ENCODE results near the gene LILRB5. TPM values are rescaled to one million over a fixed set of nuclear protein-coding genes. Genes with fewer than 3 reads are reported as not detected.
A peak's percentile ranks its signal among the peaks of the same experiment; 100 is the strongest.
"Not testable (repeated sequence)": the region's sequence is repeated elsewhere in the genome, so short reads cannot be mapped to it uniquely, and the experiment has no call there.

The LILRB5 gene
- total RNA-seq, 1 experiment from 2014 or later, result 0.07 TPM

- TF ChIP-seq PREB (CRISPR knock-in tag; IDR thresholded peaks at IDR 0.05; ENCODE audit: borderline replicate concordance), result no peak
Observed at GRCh38 chr19:54279406-54279962, 22.4 kb upstream of the LILRB5 start (continued).

GRCh38 chr19:54278571-54279195, 21.6 kb upstream of the LILRB5 start:
- H3K4me3 Mint-ChIP-seq; DNase-seq (ENCODE audit: low spot score); ATAC-seq; H3K36me3 Mint-ChIP-seq; H3K4me1 Mint-ChIP-seq; H3K9me3 Mint-ChIP-seq; H3K27ac Mint-ChIP-seq: not testable (repeated sequence)
- CTCF ChIA-PET, result interaction anchor here (3.0 kb wide), 1 partner anchor 12 kb away, joined by 17 read pairs; no protein-coding TSS in a partner anchor
- POLR2A ChIA-PET, result interaction anchor here (1.0 kb wide), 1 partner anchor 89 kb away, joined by 3 read pairs; the partner anchor contains the start of gene MBOAT7
- peaks cover 11% of the 10 kb centered on the region for H3K27me3 Mint-ChIP-seq (ENCODE audit: low read depth)

GRCh38 chr19:54278056-54278455, 21.0 kb upstream of the LILRB5 start:
- H3K27me3 Mint-ChIP-seq (ENCODE audit: low read depth), result peaks cover 14% of the 10 kb centered on the region

GRCh38 chr19:54277111-54277615, 20.1 kb upstream of the LILRB5 start:
- POLR2A ChIA-PET, result not testable (repeated sequence)
- CTCF ChIA-PET, result interaction anchor here (1.8 kb wide), 1 partner anchor 11 kb away, joined by 9 read pairs; no protein-coding TSS in a partner anchor

More at GRCh38 chr19:54278056-54278455, 21.0 kb upstream of the LILRB5 start:
- CTCF ChIA-PET, result interaction anchor here (1.8 kb wide), 1 partner anchor 12 kb away, joined by 9 read pairs; no protein-coding TSS in a partner anchor
- POLR2A ChIA-PET, result interaction anchor here (1.0 kb wide), 1 partner anchor 89 kb away, joined by 3 read pairs; the partner anchor contains the start of gene MBOAT7
- H3K4me1 Mint-ChIP-seq; H3K27ac Mint-ChIP-seq; H3K4me3 Mint-ChIP-seq; H3K9me3 Mint-ChIP-seq; H3K36me3 Mint-ChIP-seq; ATAC-seq; DNase-seq (ENCODE audit: low spot score): not testable (repeated sequence)

GRCh38 chr19:54275951-54276350, 18.9 kb upstream of the LILRB5 start:
- no peaks in the 10 kb centered on the region; the same call in 1 of the 2 replicates for H3K4me1 Mint-ChIP-seq
- ATAC-seq (no peak), DNase-seq (ENCODE audit: low spot score) (no peak)
- H3K27me3 Mint-ChIP-seq (ENCODE audit: low read depth), result peaks cover 22% of the 10 kb centered on the region
- TF ChIP-seq MLX (CRISPR knock-in tag; IDR thresholded peaks at IDR 0.05) (no peak), GTF2I (CRISPR knock-in tag; conservative IDR thresholded peaks at IDR 0.05) (no peak), MAX (CRISPR knock-in tag; IDR thresholded peaks at IDR 0.05) (no peak), ZNF671 (CRISPR knock-in tag; IDR thresholded peaks at IDR 0.05) (no peak)
- H3K9me3 Mint-ChIP-seq, result no peaks in the 10 kb centered on the region
- H3K4me3 Mint-ChIP-seq, result no peak overlapping the region
- no peak overlapping the region for H3K27ac Mint-ChIP-seq
- POLR2A ChIA-PET, result no interaction called here
- CTCF ChIA-PET, result no interaction called here
- H3K36me3 Mint-ChIP-seq, result no peaks in the 10 kb centered on the region

More at GRCh38 chr19:54277111-54277615, 20.1 kb upstream of the LILRB5 start:
- not testable (repeated sequence) for H3K36me3 Mint-ChIP-seq; H3K27ac Mint-ChIP-seq; H3K4me1 Mint-ChIP-seq; ATAC-seq; DNase-seq (ENCODE audit: low spot score); H3K9me3 Mint-ChIP-seq; H3K4me3 Mint-ChIP-seq
- peaks cover 15% of the 10 kb centered on the region for H3K27me3 Mint-ChIP-seq (ENCODE audit: low read depth)

- CTCF ChIA-PET, result interaction anchor here (1.1 kb wide), 1 partner anchor 8 kb away, joined by 5 read pairs; no protein-coding TSS in a partner anchor
- H3K27me3 Mint-ChIP-seq (ENCODE audit: low read depth), result peaks cover 24% of the 10 kb centered on the region
- H3K4me3 Mint-ChIP-seq; H3K36me3 Mint-ChIP-seq; POLR2A ChIA-PET; DNase-seq (ENCODE audit: low spot score); H3K9me3 Mint-ChIP-seq; H3K27ac Mint-ChIP-seq; H3K4me1 Mint-ChIP-seq: not testable (repeated sequence)
- ATAC-seq, result peak; percentile 43; the same call in 1 of the 2 replicates
Observed at GRCh38 chr19:54274516-54274915, 17.4 kb upstream of the LILRB5 start.

GRCh38 chr19:54273821-54274220, 16.7 kb upstream of the LILRB5 start:
- DNase-seq (ENCODE audit: low spot score) (no peak), ATAC-seq (no peak)
- no peak overlapping the region for H3K27ac Mint-ChIP-seq
- CTCF ChIA-PET, result interaction anchor here (1.1 kb wide), 1 partner anchor 8 kb away, joined by 5 read pairs; no protein-coding TSS in a partner anchor
- H3K4me3 Mint-ChIP-seq, result no peak overlapping the region
- no peaks in the 10 kb centered on the region; the same call in 1 of the 2 replicates for H3K4me1 Mint-ChIP-seq
- POLR2A ChIA-PET, result no interaction called here
- peaks cover 24% of the 10 kb centered on the region for H3K27me3 Mint-ChIP-seq (ENCODE audit: low read depth)
- no peaks in the 10 kb centered on the region for H3K36me3 Mint-ChIP-seq
- H3K9me3 Mint-ChIP-seq, result no peaks in the 10 kb centered on the region
- TF ChIP-seq GABPB1 (CRISPR knock-in tag; IDR thresholded peaks at IDR 0.05) (no peak), ETV6 (CRISPR knock-in tag; IDR thresholded peaks at IDR 0.05) (no peak), ARID4B (CRISPR knock-in tag; IDR thresholded peaks at IDR 0.05; ENCODE audit: borderline replicate concordance) (no peak), SMAD3 (CRISPR knock-in tag; IDR thresholded peaks at IDR 0.05; ENCODE audit: borderline replicate concordance) (no peak)
